HG02623 (cell line): ENCODE data around the gene CYTH2.

Experiments used
- ATAC-seq: cut with Tn5 transposase; IDR thresholded peaks from one replicate; pipeline ENCODE4 v1.9.1; 2021; ENCODE audit warnings: moderate library complexity; ENCODE audit not compliant: unreplicated experiment

Gene CYTH2, protein sequence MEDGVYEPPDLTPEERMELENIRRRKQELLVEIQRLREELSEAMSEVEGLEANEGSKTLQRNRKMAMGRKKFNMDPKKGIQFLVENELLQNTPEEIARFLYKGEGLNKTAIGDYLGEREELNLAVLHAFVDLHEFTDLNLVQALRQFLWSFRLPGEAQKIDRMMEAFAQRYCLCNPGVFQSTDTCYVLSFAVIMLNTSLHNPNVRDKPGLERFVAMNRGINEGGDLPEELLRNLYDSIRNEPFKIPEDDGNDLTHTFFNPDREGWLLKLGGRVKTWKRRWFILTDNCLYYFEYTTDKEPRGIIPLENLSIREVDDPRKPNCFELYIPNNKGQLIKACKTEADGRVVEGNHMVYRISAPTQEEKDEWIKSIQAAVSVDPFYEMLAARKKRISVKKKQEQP

DNA sequence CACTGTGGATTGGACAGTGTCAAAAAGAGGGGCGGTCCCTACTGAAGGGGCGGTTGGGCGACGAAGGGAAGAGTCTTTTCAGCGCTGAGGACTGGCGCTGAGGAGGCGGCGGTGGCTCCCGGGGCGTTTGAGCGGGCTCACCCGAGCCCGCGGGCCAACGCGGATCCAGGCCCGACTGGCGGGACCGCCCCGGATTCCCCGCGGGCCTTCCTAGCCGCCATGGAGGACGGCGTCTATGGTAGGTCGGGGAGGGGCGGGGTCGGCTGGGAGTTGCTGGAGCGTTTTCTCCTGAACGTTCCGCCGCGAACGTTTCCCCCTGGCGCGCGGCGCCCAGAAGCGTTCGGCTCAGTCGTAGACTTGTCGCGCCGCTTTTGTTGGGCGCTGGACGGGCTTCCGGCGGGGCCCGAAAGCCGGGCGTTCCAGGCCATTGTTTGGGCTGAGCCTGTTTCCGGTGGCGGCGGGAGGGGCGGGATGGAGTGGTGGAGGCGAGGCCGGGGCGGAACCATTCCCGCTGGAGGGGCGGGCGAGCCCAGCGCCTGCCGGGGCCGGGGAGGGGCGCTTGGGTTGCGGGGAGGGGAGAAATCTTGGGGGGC lies at the start of gene CYTH2:
TSS of gene CYTH2 (plus strand) at position 81 of the 593 bp plus-strand sequence. CDS start at position 220, 139 bp downstream.
- ATAC-seq, result peak; percentile 16

DNA sequence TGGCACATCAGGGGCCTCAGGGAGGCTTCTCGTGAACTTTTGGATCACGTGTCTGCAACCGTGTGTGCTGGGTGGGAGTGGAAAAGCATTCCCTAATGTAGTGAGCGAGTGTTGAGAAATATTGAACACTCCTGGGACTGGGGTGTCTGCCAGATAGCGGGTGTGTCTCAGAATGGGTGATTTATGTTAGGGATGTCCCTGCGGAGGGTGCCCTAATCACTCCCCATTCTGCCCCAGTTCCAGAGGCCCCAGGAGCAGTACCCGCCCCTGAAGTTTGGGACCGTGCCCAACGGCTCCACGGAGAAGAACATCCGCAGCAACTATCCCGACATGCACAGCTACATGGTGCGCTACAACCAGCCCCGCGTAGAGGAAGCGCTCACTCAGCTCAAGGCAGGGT lies 47.6 kb upstream of the CYTH2 start:
- no peak for ATAC-seq

DNA sequence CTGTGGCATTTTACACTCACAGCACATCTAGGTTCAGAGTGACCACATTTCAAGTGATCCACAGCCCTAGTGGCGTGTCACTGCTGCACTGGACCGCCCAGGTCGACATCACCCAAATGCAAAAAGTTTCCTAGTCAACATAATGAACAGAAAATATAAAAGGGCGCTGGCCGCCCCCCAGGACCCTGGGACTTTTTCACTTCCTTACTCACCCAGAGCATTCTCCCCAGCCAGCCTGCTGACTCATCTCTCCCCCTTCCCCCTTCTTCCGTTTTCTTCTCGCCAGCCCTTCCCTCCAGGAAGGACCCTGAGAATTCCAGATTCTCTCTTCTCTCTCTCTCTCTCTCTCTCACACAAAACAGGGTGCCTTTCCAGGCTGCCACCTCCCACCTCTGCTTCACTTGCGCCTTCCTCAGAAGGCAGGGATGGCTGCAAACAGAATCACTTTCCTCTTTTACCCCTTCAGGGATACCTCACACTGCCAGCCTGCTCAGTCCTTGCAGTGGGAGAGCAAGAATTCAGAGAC lies 44.4 kb upstream of the CYTH2 start:
- no peak for ATAC-seq

DNA sequence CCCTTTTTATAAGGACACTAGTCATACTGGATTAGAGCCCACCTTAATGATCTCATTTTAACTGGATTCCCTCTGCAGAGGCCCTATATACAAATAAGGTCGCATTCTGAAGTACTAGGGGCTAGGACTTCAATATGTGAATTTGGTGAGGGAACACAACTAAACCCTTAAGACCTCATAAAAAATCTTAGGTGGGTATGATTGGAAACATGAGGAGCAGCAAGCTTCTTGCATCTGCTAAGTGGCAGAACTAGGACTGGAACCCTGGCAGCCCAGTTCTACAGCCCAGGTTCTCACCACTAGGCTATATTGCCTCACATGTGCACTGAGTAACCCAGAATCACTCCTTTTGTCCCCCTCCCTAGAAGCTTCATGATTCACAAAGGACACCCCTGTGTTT lies 40.5 kb upstream of the CYTH2 start:
- no peak for ATAC-seq

DNA sequence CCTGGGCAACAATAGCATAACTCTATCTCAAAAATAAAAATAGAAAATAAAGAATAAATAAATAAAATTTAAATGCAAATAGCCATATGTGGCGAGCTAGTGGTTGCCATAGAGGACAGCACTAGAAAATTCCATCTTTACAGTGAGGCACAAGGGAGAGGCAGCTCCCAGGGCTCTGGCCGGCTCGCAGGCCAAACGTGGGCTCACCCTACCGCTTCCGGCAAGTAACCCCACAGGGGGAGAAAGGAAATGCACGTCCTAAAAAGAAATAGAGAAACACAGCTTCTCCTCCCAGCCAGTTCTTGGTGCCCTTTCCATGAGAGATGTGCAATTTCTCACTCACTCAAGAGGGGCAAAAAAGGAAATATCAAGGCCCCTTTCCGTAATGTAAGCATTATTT lies 35.8 kb upstream of the CYTH2 start:
- ATAC-seq, result no peak

DNA sequence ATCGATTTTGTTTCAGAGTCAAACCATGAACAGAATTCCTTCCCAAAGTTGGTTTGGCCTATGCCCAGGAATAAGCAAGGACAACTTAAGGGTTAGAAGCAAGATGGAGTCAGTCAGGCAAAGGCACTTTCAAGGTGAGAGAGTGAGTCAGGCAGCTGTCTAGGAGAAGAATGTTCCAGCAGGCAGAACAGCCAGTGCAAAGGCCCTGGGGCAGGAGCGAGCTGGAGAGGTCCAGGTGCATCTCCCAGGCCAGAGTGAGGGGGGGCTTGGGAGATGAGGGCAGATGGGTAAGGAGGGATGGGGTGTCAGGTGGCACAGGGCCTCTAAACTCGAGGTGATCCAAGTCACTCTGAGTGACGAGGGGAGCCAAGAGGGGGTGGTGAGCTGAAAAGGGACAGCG lies 32.6 kb upstream of the CYTH2 start:
- ATAC-seq, result no peak

DNA sequence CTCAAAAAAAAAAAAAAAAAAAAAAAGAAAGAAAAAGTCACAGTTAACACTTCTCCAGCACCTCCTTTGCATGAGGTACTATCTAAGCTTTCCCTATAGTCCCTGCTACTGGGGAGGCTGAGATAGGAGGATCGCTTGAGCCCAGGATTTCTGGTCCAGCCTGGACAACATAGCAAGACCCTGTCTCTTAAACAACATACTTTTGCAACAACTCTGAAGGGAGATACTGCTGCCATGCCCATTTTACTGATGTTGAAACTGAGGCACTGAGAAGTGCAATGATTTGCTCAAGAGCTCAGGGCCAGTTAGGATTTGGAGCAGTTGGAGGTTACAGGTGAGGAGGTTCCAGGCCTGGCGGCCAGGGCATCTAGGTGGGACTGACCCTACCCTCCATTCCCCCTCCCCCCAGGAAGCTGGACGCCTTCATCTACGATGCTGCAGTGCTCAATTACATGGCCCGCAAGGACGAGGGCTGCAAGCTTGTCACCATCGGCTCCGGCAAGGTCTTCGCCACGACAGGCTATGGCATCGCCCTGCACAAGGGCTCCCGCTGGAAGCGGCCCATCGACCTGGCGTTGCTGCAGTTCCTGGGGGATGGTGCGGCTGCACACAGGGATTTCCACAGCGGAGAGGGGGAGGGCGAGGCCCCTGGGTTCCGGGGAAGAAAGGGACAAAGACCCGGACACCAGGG lies 27.7 kb upstream of the CYTH2 start:
- ATAC-seq, result no peak

DNA sequence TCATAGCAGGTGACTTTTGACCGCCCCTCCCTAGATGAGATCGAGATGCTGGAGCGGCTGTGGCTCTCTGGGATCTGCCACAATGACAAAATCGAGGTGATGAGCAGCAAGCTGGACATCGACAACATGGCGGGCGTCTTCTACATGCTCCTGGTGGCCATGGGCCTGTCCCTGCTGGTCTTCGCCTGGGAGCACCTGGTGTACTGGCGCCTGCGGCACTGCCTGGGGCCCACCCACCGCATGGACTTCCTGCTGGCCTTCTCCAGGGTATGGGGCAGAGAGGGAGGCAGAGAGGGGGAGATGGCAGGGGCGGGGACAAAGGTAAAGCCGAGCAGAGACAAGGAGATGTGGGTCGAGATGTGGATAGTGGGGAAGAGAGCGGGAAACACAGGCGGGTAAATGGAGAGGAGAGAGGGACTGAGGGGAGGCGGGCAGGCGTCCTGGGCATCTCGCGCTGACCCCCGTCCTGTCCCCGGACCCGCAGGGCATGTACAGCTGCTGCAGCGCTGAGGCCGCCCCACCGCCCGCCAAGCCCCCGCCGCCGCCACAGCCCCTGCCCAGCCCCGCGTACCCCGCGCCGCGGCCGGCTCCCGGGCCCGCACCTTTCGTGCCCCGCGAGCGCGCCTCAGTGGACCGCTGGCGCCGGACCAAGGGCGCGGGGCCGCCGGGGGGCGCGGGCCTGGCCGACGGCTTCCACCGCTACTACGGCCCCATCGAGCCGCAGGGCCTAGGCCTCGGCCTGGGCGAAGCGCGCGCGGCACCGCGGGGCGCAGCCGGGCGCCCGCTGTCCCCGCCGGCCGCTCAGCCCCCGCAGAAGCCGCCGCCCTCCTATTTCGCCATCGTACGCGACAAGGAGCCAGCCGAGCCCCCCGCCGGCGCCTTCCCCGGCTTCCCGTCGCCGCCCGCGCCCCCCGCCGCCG lies 26.8 kb upstream of the CYTH2 start:
- ATAC-seq, result no peak

DNA sequence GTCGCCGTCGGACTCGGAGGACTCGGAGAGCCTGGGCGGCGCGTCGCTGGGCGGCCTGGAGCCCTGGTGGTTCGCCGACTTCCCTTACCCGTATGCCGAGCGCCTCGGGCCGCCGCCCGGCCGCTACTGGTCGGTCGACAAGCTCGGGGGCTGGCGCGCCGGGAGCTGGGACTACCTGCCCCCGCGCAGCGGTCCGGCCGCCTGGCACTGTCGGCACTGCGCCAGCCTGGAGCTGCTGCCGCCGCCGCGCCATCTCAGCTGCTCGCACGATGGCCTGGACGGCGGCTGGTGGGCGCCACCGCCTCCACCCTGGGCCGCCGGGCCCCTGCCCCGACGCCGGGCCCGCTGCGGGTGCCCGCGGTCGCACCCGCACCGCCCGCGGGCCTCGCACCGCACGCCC lies 25.9 kb upstream of the CYTH2 start:
- ATAC-seq, result no peak

DNA sequence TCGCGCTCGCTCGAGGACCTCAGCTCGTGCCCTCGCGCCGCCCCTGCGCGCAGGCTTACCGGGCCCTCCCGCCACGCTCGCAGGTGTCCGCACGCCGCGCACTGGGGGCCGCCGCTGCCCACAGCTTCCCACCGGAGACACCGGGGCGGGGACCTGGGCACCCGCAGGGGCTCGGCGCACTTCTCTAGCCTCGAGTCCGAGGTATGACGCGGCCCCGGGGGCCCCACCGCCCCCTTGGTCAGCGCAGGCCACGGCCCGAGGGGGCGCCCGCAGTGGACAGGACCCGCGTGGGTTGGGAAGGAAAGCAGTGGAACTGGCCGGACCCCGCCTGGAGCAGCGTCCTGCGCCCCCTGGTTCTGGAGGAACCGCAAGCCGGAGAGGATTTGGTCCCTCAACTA lies 25.4 kb upstream of the CYTH2 start:
- ATAC-seq, result no peak

DNA sequence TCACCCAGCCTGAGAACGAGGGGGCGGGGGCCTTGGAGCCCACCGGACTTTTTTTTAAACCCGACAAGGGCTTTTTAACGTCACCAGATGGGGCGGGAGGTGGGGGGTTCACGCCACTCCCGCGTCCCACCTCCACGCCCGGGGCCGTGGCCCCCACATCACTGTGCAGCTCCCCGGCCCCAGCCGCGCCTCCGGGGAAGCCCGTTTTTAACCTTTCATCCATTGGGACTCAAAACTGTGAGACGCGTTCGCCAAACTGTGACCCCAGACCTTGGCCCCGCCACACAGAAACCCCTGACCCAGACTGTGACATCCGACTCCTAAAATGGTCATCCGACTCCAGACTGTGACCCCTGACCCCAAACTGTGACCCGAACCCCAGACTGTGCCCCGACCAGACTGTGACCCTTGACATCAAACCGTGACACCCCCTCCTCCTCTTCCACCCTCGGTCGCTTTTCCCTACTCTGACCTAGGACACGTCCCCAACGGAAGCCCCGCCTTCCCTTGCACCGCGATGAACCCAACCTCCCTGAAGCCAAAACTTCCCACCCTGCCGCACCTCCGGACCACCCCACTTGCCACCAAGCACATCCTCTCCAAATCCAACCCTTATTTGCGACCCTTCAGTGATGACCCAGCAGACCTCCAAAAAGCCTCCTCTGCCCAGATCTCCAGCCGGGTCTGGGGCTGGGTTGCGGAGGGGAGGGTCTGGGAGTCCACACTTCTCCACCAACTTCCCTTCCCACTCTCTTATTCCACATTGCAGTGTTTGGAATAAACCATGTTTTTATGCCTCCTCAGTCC lies 24.8 kb upstream of the CYTH2 start:
- ATAC-seq, result no peak

DNA sequence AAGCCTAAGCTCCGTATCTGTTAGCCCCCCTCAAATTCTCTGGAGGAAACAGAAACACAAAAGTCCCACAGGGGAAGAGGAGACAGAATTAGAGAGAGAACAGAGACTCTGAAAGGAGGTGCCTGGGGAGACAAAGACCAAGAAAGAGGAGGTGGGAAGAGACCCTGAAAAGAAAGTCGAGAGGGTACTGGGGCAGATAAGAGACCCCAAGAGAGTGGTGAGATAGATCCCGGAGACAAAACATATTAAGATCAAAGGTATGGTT lies 24.3 kb upstream of the CYTH2 start:
- no peak for ATAC-seq

DNA sequence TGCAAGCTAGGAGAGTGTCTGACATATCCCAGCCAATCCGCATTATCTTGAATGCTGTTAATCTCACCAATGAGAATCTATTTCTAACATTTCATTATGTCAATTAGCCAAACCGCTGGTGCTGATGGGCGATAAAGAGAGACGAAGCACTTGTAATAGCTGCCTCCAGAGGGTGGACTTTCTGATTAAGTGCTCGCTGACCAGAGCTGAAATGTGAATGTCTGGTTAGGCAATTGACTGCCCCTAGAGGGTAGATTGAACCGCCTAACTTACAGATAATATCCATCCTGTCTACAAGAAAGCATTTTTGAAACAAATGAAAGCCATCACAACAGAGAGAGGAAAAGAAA lies 23.9 kb upstream of the CYTH2 start:
- ATAC-seq, result peak; percentile 10

DNA sequence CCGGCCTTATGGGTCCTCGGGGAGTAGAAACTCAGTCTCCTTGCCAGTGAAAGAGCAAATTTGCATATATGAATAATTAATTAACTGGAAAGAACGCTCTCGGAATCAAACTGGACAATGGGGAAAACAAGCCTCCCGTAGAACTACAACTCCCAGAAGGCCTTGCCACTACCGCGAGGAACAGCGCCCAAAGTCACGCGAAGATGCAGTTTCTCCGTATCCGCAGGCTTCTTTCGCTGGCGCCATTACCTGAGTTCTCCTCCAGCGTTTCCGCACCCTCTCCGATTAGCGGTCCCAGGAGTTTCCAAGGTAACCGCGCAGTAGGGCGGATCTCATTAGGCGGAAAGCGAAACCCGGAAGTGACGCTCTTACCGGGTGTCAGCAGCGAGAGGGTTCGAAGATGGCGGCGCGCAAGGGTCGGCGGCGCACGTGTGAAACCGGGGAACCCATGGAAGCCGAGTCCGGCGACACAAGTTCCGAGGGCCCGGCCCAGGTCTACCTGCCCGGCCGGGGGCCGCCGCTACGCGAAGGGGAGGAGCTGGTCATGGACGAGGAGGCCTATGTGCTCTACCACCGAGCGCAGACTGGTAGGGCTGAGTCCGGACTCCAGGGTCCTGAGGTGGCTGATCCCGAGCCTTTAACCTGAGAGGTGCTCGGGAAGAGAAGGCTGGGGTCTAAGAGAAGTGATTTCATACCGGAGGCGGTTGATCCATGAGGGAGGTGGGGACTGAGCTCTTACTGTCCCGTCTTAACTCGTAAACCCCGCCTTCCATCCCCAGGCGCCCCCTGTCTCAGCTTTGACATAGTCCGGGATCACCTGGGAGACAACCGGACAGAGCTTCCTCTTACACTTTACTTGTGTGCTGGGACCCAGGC lies 23.3 kb upstream of the CYTH2 start, which contains the start of gene GRWD1:
TSS of gene GRWD1 (plus strand) at position 378 of the 876 bp plus-strand sequence. CDS start at position 401, 23 bp downstream.
- ATAC-seq, result peak; percentile 81

DNA sequence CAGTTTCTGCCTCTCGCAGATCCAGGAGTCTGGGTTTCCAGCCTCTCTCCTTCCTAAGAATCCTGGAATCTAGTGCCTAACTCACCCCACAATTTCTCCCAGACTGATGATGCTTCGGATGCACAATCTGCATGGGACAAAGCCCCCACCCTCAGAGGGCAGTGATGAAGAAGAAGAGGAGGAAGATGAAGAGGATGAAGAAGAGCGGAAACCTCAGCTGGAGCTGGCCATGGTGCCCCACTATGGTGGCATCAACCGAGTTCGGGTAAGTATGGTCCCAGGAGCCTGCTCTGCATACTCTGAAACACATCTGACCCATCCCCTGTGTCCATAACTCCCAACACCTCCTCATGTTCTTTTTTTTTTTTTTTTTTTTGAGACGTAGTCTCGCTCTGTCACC lies 22.6 kb upstream of the CYTH2 start:
- ATAC-seq, result no peak

DNA sequence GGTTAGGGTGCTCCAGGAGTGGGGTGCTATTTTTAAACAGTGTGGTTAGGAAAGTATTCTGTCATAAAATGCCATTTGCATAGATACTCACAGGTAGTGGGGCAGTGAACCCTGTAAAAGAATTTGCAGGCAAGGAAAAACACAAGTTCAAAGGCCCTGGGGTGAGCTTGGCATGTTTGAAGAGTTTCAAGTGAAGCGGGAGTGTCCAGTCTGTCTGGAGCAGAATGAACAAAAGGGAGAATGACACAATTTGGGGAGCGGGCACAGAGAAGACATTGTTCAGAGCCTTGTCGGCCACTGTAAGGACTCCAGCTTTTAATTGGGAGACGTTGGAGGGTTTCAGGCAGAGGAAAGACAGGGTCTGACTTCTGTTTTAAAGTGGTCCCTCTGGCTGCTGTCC lies 20.6 kb upstream of the CYTH2 start:
- no peak for ATAC-seq

DNA sequence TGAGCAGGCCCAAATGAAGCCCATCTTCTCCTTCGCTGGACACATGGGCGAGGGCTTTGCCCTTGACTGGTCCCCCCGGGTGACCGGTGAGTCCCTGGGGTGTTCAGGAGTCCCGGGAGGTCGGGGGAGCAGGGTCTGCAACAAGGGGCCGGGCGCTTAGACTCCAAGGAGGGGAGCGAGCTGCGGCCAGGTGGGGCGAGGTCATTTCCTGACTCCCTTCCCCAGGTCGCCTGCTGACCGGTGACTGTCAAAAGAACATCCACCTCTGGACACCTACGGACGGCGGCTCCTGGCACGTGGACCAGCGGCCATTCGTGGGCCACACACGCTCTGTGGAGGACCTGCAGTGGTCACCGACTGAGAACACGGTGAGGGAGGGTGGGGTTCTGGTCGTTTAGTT lies 18.7 kb upstream of the CYTH2 start:
- no peak for ATAC-seq

DNA sequence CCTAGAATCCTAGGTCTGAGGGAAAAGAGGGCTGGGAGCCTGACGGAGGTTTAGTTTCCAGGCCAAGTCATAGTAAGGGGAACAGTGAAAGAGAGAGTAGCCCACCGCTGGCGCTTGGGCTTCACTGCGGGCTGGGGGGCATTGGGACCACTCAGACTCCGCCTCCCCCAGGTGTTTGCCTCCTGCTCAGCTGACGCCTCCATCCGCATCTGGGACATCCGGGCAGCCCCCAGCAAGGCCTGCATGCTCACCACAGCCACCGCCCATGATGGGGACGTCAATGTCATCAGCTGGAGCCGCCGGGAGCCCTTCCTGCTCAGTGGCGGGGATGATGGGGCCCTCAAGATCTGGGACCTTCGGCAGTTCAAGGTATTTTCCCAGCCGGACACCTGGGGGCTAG lies 18.3 kb upstream of the CYTH2 start:
- no peak for ATAC-seq

DNA sequence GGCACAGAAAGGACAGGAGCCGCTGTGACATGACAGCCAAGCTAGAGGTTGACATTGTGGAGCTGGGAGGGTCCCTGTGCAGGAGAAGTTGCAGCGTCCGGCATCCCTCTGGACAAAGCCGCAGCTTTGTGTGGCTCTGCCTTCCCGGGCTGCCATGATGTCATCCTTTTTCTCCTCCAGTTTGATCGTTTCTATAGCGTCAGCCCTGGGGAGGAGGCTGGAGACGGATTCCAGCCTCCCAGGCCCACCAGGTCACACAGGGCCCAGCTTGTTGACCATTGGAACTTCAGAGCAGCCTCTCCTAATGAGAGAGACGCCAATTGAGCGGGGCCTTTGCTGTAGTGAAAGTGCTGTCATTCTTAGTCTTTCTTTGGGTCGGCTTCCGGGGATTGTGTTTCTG lies 17.5 kb upstream of the CYTH2 start:
- no peak for ATAC-seq
